Measurements from ENCODE around the gene TMEM181.
"Not testable (repeated sequence)": the region's sequence is repeated elsewhere in the genome, so short reads cannot be mapped to it uniquely, and the experiment has no call there.

Gene TMEM181

GRCh38 chr6:158663625-158664165 is 103.8 kb downstream of the TMEM181 start:
- no peak for DNase-seq

- no peak for DNase-seq
Measured at GRCh38 chr6:158665332-158665731, 105.4 kb downstream of the TMEM181 start.

- DNase-seq, result no peak
Measured at GRCh38 chr6:158666628-158667359, 106.9 kb downstream of the TMEM181 start.

- DNase-seq, result no peak
Measured at GRCh38 chr6:158667360-158667981, 107.6 kb downstream of the TMEM181 start.

- no peak for DNase-seq
Measured at GRCh38 chr6:158668707-158669103, 108.8 kb downstream of the TMEM181 start.

GRCh38 chr6:158669145-158670035 is 109.5 kb downstream of the TMEM181 start:
- no peak for DNase-seq

- DNase-seq, result not testable (repeated sequence)
Measured at GRCh38 chr6:158672119-158672518, 112.2 kb downstream of the TMEM181 start.

- DNase-seq, result no peak
Measured at GRCh38 chr6:158672726-158673125, 112.8 kb downstream of the TMEM181 start.

- no peak for DNase-seq
Measured at GRCh38 chr6:158674342-158675131, 114.6 kb downstream of the TMEM181 start.

GRCh38 chr6:158677094-158677493 is 117.2 kb downstream of the TMEM181 start:
- DNase-seq, result not testable (repeated sequence)

GRCh38 chr6:158677906-158678578 is 118.2 kb downstream of the TMEM181 start:
- no peak for DNase-seq

GRCh38 chr6:158680015-158680414 is 120.1 kb downstream of the TMEM181 start:
- DNase-seq, result no peak

- no peak for DNase-seq
Measured at GRCh38 chr6:158680481-158680880, 120.6 kb downstream of the TMEM181 start.

- no peak for DNase-seq
Measured at GRCh38 chr6:158684311-158684710, 124.4 kb downstream of the TMEM181 start.

- DNase-seq, result no peak
Measured at GRCh38 chr6:158684745-158685324, 124.9 kb downstream of the TMEM181 start.

All from COR-L47 (cell line).